GM06990 (cell line): ENCODE data around the gene KRT73.

Experiments used
- DNase-seq: peaks from one replicate; pipeline ENCODE4 v3.0.0-alpha.2; 2011; ENCODE audit not compliant: insufficient read length; ENCODE audit errors: extremely low read depth
- H3K27me3 ChIP-seq: replicated peaks from 2 replicates; pipeline ENCODE4 v1.6.0; 2011; ENCODE audit warnings: low read length; ENCODE audit not compliant: control insufficient read depth, insufficient read depth
- H3K36me3 ChIP-seq: 2 replicates; pipeline ENCODE4 v1.5.1; 2011; ENCODE audit warnings: low read length; ENCODE audit not compliant: control insufficient read depth, insufficient read depth
- H3K4me3 ChIP-seq: replicated peaks from 2 replicates; pipeline ENCODE4 v1.5.1; 2011; ENCODE audit warnings: low read depth, mild to moderate bottlenecking, control low read depth, low read length
- TF ChIP-seq, protein P1 (sequence below): IDR thresholded peaks from 2 replicates; pipeline ENCODE4 v1.5.1; 2011; ENCODE audit warnings: low read length, control low read depth, mild to moderate bottlenecking, inconsistent platforms; ENCODE audit not compliant: insufficient read depth, poor library complexity, severe bottlenecking

The KRT73 gene

DNA sequence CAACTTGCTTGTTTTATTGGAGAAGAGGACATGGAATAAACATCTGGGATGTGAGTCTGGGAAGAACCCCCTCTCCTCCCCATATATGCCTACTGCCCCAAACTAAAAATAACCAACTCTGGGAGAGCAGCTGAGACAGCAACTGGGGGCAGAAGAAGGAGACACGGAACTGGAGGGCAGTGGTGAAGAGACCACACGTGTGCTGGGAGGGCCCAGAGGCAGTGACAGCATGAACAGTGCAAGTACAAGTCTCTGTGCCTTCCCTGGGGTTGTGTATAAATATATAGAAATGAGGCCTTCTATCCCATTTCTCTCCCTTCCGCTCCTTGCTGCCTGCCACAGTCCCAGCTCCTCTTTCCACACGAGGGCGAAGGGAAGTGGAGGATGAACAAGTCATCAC, 4.0 kb upstream of the KRT73 start:
- no peak overlapping the region for H3K4me3 ChIP-seq
- H3K36me3 ChIP-seq = no peaks in the 10 kb centered on the region
- H3K27me3 ChIP-seq = no peaks in the 10 kb centered on the region
- TF ChIP-seq, protein P1, sequence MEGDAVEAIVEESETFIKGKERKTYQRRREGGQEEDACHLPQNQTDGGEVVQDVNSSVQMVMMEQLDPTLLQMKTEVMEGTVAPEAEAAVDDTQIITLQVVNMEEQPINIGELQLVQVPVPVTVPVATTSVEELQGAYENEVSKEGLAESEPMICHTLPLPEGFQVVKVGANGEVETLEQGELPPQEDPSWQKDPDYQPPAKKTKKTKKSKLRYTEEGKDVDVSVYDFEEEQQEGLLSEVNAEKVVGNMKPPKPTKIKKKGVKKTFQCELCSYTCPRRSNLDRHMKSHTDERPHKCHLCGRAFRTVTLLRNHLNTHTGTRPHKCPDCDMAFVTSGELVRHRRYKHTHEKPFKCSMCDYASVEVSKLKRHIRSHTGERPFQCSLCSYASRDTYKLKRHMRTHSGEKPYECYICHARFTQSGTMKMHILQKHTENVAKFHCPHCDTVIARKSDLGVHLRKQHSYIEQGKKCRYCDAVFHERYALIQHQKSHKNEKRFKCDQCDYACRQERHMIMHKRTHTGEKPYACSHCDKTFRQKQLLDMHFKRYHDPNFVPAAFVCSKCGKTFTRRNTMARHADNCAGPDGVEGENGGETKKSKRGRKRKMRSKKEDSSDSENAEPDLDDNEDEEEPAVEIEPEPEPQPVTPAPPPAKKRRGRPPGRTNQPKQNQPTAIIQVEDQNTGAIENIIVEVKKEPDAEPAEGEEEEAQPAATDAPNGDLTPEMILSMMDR = no peak
- no peak for DNase-seq

DNA sequence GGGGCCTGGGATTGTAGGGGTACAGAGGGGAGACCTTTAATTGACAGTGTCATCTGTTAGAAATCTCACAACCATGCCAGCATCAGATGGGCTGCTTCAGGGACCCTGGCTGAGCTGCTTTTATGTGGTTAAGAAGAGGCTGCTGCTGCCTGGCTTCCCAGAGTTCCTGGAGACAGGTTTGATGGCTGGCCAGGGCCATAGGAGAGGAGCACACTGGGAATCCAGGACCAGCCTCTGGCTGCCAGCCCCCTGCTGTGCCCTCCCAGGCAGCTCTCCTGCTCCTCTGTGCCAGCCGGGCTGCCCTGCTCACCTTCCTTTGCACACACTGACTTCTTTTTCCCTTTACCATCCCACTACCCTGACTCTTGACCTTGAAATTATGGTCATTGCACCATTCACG, 507 bp upstream of the KRT73 start:
- H3K36me3 ChIP-seq = no peaks in the 10 kb centered on the region
- TF ChIP-seq, protein P1 = no peak
- H3K27me3 ChIP-seq = peaks cover 2% of the 10 kb centered on the region
- no peak for DNase-seq
- no peak overlapping the region for H3K4me3 ChIP-seq

DNA sequence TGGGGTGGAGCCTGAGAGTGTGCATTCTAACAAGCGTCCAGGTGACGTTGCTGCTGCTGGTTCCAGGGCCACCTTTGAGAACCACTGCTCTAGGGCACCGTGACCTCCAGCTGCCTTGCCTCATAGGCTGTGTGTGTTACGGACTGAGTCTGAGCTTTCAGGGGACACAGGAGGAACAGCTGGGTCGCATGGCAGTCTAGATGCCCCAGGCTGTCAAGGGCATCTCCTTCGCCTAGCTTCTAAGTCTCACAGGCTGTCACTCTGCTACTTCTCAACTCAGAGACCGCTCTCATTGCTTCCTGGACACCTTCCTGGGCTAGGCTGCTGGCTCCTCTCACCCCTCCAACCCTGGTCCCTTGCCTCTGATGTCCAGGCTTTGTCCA, 965 bp downstream of the KRT73 start:
- DNase-seq = no peak
- Histone ChIP-seq H3K36me3 (no peaks in the 10 kb centered on the region), H3K4me3 (no peak overlapping the region), H3K27me3 (peaks cover 2% of the 10 kb centered on the region)
- TF ChIP-seq, protein P1 = no peak

DNA sequence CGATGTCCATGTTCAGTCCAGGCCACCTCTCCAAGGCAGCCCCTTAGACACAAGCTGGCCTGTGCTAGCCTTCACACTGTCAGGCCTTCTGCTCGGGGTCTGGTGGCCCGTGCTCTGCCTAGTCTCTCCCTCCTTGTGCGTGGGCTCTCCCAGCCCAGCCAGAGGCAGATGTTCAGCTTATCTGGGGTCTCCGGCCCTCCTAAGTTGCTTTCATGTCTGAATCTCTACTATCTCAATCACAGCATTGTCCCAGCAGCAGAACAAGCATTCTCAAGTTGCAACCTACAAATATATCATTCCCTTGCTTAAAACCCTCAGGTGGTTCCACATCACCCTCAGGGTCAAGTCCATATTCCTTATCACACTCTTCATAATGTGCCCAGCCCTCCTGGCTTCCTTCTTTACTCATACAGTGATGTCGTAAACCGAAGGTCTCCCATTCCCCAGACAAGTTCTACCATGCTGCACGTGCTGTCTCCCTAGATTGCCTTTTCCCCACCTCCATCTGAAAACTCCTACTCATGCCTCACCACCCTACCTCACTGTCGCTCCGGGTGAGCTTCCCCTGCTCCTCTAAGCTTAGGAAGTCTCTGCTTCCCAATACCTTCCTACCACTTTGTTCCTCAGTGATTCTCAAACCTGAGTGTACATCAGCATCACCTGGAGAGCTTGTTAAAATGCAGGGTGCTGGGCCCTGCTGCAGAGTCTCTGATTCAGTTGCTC, 1.5 kb downstream of the KRT73 start:
- Histone ChIP-seq H3K27me3 (peaks cover 2% of the 10 kb centered on the region), H3K4me3 (no peak overlapping the region), H3K36me3 (no peaks in the 10 kb centered on the region)
- no peak for DNase-seq
- TF ChIP-seq, protein P1 = no peak

DNA sequence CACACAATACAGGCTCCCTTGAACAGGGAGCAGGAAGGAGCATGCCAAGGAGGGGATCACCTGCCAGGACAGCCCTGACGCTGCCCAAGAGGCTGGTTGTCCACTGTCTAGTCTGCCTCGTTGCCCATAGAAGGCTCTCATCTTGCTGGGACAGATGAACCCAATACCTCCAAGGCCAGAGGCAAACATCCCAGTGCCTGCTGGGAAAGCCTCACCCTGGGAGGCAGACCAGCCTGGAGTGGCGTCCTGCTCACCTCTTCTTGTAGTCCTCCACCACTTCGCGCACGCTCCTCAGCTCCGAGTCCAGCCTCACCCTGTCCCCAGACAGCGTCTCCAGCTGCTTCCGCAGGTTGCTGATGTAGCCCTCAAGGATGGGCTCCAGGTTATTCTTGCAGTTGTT, 2.4 kb downstream of the KRT73 start:
- DNase-seq = no peak
- TF ChIP-seq, protein P1 = no peak
- H3K36me3 ChIP-seq = no peaks in the 10 kb centered on the region
- H3K4me3 ChIP-seq = no peak overlapping the region
- H3K27me3 ChIP-seq = peaks cover 3% of the 10 kb centered on the region

DNA sequence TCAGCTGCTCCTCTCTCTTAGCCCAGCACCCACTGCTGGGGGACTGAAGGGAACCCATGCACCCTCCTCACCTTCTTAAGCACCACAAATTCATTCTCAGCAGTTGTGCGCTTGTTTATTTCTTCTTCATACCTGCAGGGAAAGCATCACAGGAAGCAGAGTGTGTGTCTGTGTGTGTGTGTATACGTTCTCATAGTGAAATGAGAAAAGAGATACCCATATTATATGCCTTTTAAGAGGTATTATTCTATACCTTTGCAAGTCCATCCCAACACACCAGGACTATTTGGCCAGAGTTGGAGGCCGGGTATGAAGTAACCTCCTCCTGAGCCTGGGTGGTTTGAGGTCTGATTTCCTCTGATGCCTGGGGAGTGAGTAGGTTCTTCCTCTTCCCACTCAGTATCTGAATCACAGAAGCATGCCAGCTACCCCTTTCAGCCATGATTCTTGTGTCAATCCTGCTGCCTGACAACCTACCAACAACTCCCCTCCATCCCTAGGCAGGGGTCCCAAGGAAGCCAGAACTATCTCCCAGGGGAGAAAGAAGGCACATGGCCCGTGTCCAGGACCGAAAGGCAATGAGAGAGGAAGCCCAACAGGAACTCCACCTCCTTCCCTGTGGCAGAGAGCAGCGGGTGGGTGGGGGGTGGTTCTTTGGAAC, 3.0 kb downstream of the KRT73 start:
- TF ChIP-seq, protein P1 = no peak
- no peaks in the 10 kb centered on the region for H3K36me3 ChIP-seq
- H3K27me3 ChIP-seq = peaks cover 3% of the 10 kb centered on the region
- no peak for DNase-seq
- H3K4me3 ChIP-seq = no peak overlapping the region
